Measurements from ENCODE around the gene NAA38.
A peak's percentile ranks its signal among the peaks of the same experiment; 100 is the strongest.

The NAA38 gene

DNA sequence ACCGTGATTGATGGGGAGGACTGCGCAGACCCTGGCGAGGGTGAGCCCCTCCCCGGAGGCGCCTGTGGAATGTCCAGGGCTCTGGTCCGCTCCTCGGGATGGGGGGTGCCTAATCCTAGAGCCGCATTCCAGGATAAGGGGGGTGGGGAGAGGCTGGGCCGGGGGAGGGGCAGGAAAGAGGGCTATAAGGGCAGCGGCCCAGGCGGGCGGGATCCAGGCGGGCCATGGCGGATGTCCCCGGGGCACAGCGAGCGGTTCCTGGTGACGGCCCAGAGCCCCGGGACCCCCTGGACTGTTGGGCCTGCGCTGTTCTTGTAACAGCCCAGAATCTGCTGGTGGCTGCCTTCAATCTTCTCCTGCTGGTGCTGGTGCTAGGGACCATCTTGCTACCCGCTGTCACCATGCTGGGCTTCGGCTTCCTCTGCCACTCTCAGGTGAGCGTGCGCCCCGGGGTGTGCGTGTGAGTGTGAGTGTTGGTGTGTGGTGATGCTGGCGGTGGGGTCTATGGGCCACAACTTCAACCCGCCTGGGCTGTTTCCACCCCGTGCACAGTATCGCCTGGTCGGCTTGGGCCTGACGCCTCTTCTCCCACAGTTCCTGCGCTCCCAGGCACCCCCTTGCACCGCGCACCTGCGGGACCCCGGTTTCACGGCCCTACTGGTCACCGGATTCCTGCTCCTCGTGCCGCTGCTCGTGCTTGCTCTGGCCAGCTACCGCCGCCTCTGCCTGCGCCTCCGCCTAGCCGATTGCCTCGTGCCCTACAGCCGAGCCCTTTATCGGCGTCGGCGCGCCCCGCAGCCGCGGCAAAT is 2.3 kb downstream of the NAA38 start, which contains the start of gene TMEM88:
Gene TMEM88, plus strand, starts transcription at position 216 of the 809 bp plus-strand sequence. Its CDS starts 9 bp downstream, at position 225.
- TF ChIP-seq EZH2phosphoT487 (IDR thresholded peaks at IDR 0.05; ENCODE audit: low read length) (no peak), EZH2 (optimal IDR thresholded peaks at IDR 0.05; ENCODE audit: low read depth, low read length) (no peak)
- TF ChIP-seq, protein P1, sequence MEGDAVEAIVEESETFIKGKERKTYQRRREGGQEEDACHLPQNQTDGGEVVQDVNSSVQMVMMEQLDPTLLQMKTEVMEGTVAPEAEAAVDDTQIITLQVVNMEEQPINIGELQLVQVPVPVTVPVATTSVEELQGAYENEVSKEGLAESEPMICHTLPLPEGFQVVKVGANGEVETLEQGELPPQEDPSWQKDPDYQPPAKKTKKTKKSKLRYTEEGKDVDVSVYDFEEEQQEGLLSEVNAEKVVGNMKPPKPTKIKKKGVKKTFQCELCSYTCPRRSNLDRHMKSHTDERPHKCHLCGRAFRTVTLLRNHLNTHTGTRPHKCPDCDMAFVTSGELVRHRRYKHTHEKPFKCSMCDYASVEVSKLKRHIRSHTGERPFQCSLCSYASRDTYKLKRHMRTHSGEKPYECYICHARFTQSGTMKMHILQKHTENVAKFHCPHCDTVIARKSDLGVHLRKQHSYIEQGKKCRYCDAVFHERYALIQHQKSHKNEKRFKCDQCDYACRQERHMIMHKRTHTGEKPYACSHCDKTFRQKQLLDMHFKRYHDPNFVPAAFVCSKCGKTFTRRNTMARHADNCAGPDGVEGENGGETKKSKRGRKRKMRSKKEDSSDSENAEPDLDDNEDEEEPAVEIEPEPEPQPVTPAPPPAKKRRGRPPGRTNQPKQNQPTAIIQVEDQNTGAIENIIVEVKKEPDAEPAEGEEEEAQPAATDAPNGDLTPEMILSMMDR (IDR thresholded peaks at IDR 0.05; ENCODE audit: low read length) = no peak
- Histone ChIP-seq H3K27me3 (replicated peaks; ENCODE audit: insufficient read depth, low read length) (no peaks in the 10 kb centered on the region), H3K4me3 (ENCODE audit: low read length) (peak within 1 kb of the TSS; percentile 88), H3K4me1 (ENCODE audit: low read length) (peaks cover 22% of the 10 kb centered on the region), H3F3A (ENCODE audit: insufficient read depth, low read length) (peaks cover 10% of the 10 kb centered on the region; the same call in 1 of the 2 replicates), H2AFZ (ENCODE audit: low read length) (no peak within 1 kb of the TSS), H3K36me3 (replicated peaks; ENCODE audit: insufficient read depth, low read length) (no peaks in the 10 kb centered on the region), H3K9ac (ENCODE audit: low read length) (peak within 1 kb of the TSS; percentile 86; the same call in 1 of the 2 replicates), H3K4me2 (ENCODE audit: low read depth, low read length) (peak within 1 kb of the TSS; percentile 98), H4K20me1 (ENCODE audit: insufficient read depth, low read length) (no peaks in the 10 kb centered on the region), H3K9me2 (replicated peaks; ENCODE audit: insufficient read depth, low read length) (no peaks in the 10 kb centered on the region), H3K79me2 (ENCODE audit: low read length) (peaks cover 30% of the 10 kb centered on the region), H3K27ac (ENCODE audit: low read length) (no peak within 1 kb of the TSS), H3K9me3 (replicated peaks; ENCODE audit: insufficient read depth, low read length) (no peaks in the 10 kb centered on the region)
- no peak for DNase-seq

DNA sequence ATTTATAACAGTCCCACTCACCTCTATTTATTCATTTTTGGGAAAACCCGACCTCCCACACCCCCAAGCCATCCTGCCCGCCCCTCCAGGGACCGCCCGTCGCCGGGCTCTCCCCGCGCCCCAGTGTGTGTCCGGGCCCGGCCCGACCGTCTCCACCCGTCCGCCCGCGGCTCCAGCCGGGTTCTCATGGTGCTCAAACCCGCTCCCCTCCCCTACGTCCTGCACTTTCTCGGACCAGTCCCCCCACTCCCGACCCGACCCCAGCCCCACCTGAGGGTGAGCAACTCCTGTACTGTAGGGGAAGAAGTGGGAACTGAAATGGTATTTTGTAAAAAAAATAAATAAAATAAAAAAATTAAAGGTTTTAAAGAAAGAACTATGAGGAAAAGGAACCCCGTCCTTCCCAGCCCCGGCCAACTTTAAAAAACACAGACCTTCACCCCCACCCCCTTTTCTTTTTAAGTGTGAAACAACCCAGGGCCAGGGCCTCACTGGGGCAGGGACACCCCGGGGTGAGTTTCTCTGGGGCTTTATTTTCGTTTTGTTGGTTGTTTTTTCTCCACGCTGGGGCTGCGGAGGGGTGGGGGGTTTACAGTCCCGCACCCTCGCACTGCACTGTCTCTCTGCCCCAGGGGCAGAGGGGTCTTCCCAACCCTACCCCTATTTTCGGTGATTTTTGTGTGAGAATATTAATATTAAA is 3.1 kb downstream of the NAA38 start:
- TF ChIP-seq EZH2phosphoT487 (IDR thresholded peaks at IDR 0.05; ENCODE audit: low read length) (no peak), EZH2 (optimal IDR thresholded peaks at IDR 0.05; ENCODE audit: low read depth, low read length) (no peak)
- TF ChIP-seq, protein P1 (IDR thresholded peaks at IDR 0.05; ENCODE audit: low read length) = no peak
- no peaks in the 10 kb centered on the region for H3K36me3 ChIP-seq (replicated peaks; ENCODE audit: insufficient read depth, low read length)

DNA sequence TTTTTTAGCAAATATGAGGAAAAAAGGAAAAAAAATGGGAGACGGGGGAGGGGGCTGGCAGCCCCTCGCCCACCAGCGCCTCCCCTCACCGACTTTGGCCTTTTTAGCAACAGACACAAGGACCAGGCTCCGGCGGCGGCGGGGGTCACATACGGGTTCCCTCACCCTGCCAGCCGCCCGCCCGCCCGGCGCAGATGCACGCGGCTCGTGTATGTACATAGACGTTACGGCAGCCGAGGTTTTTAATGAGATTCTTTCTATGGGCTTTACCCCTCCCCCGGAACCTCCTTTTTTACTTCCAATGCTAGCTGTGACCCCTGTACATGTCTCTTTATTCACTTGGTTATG is 3.7 kb downstream of the NAA38 start:
- Histone ChIP-seq H3K9me2 (replicated peaks; ENCODE audit: insufficient read depth, low read length) (no peaks in the 10 kb centered on the region), H2AFZ (ENCODE audit: low read length) (no peak overlapping the region), H3K4me2 (ENCODE audit: low read depth, low read length) (no peak overlapping the region), H3K9me3 (replicated peaks; ENCODE audit: insufficient read depth, low read length) (no peaks in the 10 kb centered on the region), H3K27me3 (replicated peaks; ENCODE audit: insufficient read depth, low read length) (no peaks in the 10 kb centered on the region), H3F3A (ENCODE audit: insufficient read depth, low read length) (peaks cover 10% of the 10 kb centered on the region; the same call in 1 of the 2 replicates), H3K36me3 (replicated peaks; ENCODE audit: insufficient read depth, low read length) (no peaks in the 10 kb centered on the region), H3K79me2 (ENCODE audit: low read length) (peaks cover 22% of the 10 kb centered on the region), H3K4me1 (ENCODE audit: low read length) (peaks cover 15% of the 10 kb centered on the region), H3K27ac (ENCODE audit: low read length) (no peak overlapping the region), H4K20me1 (ENCODE audit: insufficient read depth, low read length) (no peaks in the 10 kb centered on the region), H3K9ac (ENCODE audit: low read length) (no peak overlapping the region), H3K4me3 (ENCODE audit: low read length) (no peak overlapping the region)
- no peak for DNase-seq
- TF ChIP-seq, protein P1 (IDR thresholded peaks at IDR 0.05; ENCODE audit: low read length) = no peak
- TF ChIP-seq EZH2 (optimal IDR thresholded peaks at IDR 0.05; ENCODE audit: low read depth, low read length) = no peak
- TF ChIP-seq EZH2phosphoT487 (IDR thresholded peaks at IDR 0.05; ENCODE audit: low read length) = no peak

More for the DNA sequence above, 3.1 kb downstream of the NAA38 start:
- DNase-seq = no peak
- peaks cover 10% of the 10 kb centered on the region; the same call in 1 of the 2 replicates for H3F3A ChIP-seq (ENCODE audit: insufficient read depth, low read length)
- no peaks in the 10 kb centered on the region for H4K20me1 ChIP-seq (ENCODE audit: insufficient read depth, low read length)
- H3K9me3 ChIP-seq (replicated peaks; ENCODE audit: insufficient read depth, low read length) = no peaks in the 10 kb centered on the region
- no peaks in the 10 kb centered on the region for H3K9me2 ChIP-seq (replicated peaks; ENCODE audit: insufficient read depth, low read length)
- H3K79me2 ChIP-seq (ENCODE audit: low read length) = peaks cover 28% of the 10 kb centered on the region
- H3K27ac ChIP-seq (ENCODE audit: low read length) = no peak overlapping the region
- H3K4me3 ChIP-seq (ENCODE audit: low read length) = no peak overlapping the region
- H3K27me3 ChIP-seq (replicated peaks; ENCODE audit: insufficient read depth, low read length) = no peaks in the 10 kb centered on the region
- H2AFZ ChIP-seq (ENCODE audit: low read length) = no peak overlapping the region
- no peak overlapping the region for H3K9ac ChIP-seq (ENCODE audit: low read length)
- H3K4me2 ChIP-seq (ENCODE audit: low read depth, low read length) = no peak overlapping the region
- peaks cover 20% of the 10 kb centered on the region for H3K4me1 ChIP-seq (ENCODE audit: low read length)
